Testis (tissue), 2 donors: ENCODE measurements around the gene VAMP1.

Experiments used
- POLR2A ChIP-seq: fragments of 450-650 bp; IDR thresholded peaks from one replicate; pipeline ENCODE4 v1.6.1; 2017; ENCODE audit warnings: antibody characterized with exemption, mild to moderate bottlenecking, moderate library complexity
- TF ChIP-seq, protein P1 (sequence below), 3 experiments: fragments of 450-650 bp in 2 of 3; fragments of 200-600 bp in 1 of 3; sonication (generic) in 1 of 3; IDR thresholded peaks; one replicate each; pipeline ENCODE4 v1.5.1; 2016 to 2019; ENCODE audit warnings: antibody characterized with exemption in 3 of 3, mild to moderate bottlenecking in 2 of 3, moderate library complexity in 1 of 3

DNA sequence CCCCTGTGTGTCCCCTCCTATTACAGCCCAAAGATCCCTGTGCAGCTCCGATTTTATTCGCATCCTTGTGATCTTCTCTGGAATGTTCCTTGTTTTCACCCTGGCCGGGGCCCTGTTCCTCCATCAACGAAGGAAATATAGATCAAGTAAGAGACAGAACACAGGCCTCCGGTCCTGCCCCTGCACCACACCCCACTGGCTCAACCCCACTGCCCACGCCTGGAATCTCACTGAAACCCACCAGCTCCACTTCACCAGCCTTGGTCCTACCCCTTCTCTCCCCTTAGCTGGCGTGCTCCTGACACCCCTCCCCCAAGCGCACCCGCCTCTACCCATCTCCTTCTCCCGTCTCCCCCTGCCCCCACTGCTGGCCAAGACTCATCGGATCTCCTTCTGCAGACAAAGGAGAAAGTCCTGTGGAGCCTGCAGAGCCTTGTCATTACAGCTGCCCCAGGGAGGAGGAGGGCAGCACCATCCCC is 19.6 kb downstream of the VAMP1 start:
- TF ChIP-seq, protein P1, sequence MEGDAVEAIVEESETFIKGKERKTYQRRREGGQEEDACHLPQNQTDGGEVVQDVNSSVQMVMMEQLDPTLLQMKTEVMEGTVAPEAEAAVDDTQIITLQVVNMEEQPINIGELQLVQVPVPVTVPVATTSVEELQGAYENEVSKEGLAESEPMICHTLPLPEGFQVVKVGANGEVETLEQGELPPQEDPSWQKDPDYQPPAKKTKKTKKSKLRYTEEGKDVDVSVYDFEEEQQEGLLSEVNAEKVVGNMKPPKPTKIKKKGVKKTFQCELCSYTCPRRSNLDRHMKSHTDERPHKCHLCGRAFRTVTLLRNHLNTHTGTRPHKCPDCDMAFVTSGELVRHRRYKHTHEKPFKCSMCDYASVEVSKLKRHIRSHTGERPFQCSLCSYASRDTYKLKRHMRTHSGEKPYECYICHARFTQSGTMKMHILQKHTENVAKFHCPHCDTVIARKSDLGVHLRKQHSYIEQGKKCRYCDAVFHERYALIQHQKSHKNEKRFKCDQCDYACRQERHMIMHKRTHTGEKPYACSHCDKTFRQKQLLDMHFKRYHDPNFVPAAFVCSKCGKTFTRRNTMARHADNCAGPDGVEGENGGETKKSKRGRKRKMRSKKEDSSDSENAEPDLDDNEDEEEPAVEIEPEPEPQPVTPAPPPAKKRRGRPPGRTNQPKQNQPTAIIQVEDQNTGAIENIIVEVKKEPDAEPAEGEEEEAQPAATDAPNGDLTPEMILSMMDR (IDR thresholded peaks at IDR 0.05) = no peak
- TF ChIP-seq POLR2A = no peak
